GM19193 (cell line): Measurements from ENCODE around the gene DNAJC8.

ENCODE experiments used
- POLR2A ChIP-seq: IDR thresholded peaks from 4 replicates; pipeline ENCODE4 v1.6.1; 2011; ENCODE audit not compliant: insufficient read depth, insufficient read length; ENCODE audit errors: extremely low read depth

Gene DNAJC8

DNA sequence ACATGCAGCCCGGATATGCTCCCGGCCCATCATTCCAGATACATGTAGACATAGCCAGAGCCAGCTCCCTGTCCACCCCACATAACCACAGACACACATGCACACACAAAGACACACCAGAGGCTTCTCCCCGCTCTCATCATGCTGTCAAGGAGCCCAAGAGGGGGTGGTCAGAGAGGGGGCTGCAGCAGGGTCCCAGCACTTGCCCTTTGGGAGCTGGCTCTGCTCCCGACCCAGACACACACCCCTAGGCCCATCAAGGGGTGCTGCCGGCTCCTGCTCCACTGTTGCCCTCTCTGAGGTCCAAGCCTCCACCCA is 58.9 kb downstream of the DNAJC8 start:
- TF ChIP-seq POLR2A, result no peak

DNA sequence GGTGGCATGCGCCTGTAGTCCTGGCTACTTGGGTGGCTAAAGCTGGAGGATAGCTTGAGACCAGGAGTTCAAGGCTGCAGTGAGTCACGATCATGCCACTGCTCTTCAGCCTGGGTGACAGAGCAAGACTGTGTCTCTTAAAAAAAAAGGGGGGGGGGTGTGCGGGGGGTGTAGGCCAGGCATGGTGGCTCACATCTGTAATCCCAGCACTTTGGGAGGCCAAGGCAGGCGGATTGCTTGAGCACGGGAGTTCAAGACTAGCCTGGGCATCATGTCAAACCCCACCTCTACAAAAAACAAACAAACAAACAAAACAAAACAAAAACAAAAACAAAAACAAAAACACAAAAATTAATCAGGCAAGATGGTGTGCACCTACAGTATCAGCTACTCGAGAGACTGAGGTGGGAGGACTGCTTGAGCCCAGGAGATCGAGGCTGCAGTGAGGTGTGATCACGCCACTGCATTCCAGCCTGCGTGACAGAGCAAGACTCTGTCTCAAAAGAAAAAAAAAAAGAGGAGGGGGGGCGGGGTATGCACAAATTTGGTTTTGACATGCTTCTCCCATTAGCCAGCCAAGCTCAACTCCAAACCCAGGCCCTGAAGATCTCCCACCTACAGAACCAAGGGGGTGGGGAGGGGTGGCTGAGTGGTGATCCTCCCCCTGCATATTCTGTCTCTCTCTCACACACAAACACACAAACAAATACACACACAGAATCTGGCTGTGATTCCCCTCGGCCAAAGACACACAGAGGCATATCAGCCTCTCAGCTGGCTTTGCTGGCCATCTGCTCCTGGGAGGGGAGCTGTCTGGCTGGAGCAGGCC is 59.5 kb downstream of the DNAJC8 start:
- TF ChIP-seq POLR2A, result no peak

DNA sequence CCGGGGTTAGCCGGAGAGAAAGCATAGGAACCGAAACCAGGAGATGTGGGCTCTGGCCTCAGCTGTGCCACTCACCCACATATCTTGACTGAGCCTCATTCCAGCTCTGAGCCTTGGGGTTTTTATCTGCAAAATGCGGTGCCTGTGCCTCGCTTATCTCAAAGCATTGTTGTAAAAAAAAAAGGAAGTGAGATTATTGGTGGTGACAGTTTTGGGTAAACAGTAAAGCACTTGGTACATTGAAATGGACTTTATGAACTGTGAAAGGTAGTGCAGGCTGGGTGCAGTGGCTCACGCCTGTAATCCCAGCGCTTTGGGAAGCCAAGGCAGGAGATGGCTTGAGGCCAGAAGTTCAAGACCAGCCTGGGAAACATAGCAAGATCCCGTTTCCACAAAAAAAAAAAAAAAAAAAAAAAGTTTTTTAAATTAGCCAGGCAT is 60.1 kb downstream of the DNAJC8 start:
- TF ChIP-seq POLR2A, result no peak

DNA sequence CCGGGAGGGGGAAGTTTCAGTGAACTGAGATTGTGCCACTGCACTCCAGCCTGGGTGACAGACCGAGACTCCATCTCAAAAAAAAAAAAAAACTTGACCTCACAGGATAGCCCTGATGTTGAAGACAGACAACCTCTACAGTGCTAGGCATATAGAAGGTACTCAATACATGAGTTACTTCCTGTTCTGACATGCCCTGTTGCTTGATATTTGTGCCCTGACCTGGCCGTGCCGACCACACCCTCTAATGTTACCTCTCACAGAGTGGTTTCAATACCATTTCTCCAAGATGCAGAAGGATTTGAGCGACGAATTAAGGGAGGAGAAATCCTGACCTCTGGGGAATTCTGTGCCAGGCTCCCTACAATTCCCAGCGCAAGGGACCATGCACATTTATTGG is 61.6 kb downstream of the DNAJC8 start:
- no peak for TF ChIP-seq POLR2A

DNA sequence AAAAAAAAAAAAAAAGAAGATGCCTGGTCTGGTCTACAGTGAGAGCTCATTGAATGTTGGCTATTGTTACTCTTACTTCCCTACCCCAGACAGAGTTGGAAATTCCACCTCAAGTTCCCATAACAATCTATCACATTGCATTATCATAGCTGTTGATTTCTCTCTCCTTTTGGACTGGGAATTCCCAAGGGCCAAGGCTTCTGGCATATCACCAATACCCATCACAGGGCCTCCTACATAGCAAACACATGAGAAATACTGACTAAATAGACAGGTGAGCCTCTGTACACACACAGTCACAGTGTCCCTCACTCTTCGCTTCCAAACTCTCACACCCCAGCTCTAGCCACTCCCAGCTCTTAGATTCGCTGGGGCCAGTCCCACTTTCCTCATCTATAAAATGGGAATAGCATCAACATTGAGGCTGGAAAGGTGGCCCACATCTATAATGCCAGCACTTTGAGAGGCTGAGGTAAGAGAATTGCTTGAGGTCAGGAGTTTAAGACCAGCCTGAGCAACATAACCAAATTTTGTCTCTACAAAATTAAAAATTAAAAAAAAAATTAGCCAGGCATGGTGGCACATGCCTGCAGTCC is 62.7 kb downstream of the DNAJC8 start:
- TF ChIP-seq POLR2A, result no peak

DNA sequence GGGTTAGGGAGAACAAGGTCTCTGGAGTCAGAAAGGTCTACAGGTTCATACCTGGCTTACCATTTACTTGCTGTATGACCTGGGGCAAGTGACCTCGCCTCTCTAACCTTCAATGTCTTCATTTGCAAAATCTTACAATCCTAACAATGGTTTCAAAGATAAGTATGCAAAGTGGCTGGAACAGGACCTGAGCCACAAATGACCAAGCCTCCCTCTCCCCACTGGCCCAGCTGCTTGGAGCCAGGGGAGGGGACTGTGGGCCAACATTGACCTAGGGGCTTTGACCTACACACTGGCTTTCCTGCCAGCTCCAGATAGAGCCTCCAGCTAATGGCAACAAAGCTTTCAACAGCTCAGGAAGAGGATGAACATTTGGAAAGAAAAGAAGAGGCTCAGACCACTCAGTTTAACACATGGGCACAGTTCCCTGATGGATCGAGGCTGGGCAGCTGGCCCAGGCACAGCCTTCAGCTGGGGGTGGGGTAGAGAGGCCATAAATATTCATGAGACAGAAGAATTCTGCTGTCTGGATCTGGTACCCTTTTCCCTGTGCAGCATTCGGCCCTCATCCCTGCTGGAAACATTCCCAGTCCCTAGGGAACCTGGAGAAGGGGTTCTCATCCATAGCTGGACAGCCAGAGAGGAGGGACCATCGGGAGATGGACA is 69.2 kb downstream of the DNAJC8 start:
- no peak for TF ChIP-seq POLR2A

DNA sequence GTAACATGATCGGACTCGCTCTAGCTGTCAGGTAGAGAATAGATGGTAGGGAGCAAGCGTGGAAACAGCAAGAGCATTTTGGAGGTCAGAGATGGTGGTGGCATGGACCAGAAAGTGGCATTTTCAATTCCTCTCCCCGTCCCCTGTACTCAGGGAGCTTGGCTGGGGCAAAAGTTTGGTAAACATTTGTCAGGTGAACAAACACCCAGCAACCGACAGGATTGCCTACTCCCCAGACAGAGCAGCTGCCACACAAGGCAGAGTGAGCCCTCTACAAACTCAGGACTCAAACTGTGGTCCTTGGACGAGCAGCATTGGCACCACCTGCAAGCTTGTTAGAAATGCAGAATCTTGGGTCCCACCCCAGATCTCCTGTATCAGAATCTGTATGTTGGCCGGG is 70.7 kb downstream of the DNAJC8 start:
- TF ChIP-seq POLR2A, result no peak

DNA sequence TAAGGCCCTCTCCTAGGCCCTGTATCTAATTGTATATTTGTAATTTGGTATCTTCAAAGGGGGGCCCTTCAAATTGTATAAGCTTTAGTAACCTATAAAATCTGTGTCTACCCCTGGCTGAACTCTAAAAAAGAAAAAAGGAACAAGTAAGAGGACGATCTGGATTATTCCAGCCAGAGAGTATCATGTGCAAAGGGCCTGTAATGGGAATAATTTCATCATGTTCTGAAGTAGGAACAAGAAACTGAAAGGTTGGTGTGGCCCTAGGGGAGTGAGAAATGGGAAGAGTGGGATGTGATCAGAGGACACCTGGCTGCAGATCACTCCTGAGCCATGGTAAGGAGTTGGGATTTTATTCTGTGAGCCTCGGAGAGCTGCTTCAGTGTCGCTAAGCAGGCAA is 71.1 kb downstream of the DNAJC8 start:
- no peak for TF ChIP-seq POLR2A

DNA sequence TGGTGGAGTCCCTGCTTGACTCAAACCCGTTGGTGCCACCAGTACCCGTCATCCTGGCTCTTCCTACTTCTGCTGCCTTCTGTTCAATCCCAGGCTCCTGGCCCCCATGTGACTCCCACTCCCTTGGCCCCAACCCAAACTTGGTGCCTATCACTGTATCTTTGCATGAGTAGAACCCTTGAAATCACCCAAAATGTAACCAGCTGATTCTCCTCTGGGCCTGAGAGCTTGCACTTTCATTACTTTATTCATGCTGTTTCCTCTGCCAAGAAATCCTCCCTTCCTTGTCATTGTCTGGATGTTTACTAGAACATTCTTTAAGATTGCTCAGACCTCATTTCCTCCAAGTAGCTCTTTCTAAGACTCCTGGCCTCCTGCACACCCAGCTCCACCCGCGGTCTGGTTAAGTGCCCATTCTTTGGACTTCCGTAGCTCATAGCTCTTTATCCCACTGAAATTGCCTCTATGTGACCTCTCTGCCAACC is 72.0 kb downstream of the DNAJC8 start:
- no peak for TF ChIP-seq POLR2A

DNA sequence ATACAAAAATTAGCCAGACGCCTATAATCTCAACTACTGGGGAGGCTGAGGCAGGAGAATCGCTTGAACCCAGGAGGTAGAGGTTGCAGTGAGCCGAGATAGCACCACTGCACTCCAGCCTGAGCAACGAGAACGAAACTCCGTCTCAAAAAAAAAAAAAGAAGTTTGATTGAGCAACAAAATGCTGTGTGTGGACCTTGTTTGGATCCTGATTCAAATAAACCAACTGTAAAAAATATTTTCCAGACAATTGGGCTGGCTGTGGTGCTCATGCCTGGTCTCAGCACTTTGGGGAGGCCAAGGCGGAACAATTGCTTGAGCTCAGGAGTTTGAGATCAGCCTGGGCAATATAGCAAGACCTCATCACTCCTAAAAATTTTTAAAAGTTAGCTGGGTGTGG is 73.1 kb downstream of the DNAJC8 start:
- no peak for TF ChIP-seq POLR2A

DNA sequence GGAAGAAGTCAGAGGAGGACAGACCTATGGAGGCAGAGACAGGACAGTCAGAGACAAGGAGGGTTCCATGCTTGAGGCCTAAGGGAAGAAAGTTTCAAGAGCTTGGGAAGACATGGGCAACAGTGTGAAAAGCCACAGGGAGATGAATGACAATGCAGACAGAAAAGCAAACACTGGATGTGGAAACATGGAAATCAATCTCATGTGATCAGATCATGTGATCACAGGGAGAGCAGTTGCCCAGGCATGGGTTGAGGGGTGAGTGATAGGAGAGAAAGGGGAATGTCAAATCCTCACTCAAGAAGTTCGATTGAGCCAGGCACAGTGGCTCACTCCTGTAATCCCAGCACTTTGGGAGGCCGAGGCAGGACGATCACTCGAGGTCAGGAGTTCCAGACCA is 73.6 kb downstream of the DNAJC8 start:
- no peak for TF ChIP-seq POLR2A

DNA sequence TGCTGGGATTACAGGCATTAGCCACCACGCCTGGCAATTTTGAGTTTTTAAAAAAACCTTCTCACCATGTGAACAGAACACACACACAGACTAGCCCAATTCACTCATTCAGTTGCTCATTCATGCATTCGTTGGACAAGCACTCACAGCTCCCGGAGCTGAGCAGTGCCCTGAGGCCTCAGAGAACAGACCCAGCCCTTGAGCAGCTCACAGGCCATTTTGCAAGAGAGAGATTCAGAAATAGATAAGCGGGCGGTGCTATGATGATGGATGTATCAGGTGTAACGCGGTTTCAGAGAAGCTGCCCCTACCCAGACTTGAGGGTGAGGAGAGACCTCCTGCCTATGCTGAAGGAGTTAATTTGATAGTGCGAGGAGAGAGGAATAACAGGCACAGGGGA is 74.9 kb downstream of the DNAJC8 start:
- TF ChIP-seq POLR2A, result no peak

DNA sequence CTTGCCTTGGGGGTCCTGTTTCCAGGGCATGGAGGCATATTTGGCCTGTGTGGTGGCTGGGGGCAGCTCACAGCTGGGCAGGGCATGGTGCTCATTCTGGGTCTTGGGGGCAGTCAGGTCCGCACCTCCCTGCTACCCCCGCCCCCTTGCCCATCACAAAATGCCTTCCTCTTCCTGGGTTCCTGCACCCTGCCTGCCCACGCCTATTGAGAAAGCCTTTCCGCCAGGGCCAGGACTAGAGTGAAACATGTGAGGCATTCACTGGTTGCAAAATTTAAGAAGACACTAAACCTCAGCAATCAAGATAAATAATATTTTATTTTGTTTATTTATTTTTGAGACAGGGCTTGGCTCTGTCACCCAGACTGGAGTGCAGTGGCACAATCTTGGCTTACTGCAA is 76.0 kb downstream of the DNAJC8 start:
- TF ChIP-seq POLR2A, result no peak

DNA sequence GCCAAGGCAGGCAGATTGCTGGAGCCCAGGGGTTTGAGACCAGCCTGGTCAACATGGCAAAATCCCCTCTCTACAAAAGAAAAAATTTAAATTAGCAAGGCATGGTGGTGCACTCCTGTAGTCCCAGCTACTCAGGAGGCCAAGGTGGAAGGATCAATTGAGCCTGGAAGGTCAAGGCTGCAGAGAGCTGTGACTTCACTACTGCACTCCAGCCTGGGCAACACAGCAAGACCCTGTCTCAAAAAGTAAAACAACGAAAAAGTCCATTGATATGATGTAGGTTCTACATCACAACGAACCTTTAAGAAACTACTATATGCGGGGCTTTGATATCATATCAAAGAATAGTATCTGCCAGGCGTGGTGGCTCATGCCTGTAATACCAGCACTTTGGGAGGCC is 77.2 kb downstream of the DNAJC8 start:
- no peak for TF ChIP-seq POLR2A

DNA sequence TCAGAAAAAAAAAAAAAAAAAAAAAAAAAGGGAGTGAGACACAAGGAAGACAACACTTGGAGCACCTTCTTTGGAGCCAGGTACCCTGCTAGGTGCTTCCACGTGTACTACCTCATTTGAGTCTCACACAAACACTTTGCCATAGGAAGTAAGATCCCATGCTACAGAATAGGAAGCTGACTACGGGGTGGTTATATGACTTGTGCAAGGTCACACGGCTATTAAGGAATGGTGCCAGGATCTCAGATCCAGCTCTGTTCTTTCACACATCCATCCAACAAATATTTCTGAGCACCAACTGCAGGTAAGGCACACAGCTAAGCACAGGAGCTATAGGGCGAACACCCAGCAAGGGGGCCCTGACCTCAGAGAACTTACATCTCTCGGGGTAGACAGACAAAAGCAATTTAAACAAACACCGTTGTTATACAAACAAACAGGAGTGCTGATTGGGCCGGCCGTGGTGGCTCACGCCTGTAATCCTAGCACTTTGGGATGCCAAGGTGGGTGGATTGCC is 78.7 kb downstream of the DNAJC8 start:
- TF ChIP-seq POLR2A, result no peak
